Caco-2 (cell line): ENCODE results near the gene CSNK2A2. TPM values are rescaled to one million over a fixed set of nuclear protein-coding genes. Genes with fewer than 3 reads are reported as not detected.

Experiments used
- BruUV-seq: library from RNA; stranded (reverse); fragments of 400-500 nt; replicated peaks from 2 replicates; lab custom pipeline; 2021; lab: Mats Ljungman, UMichigan
- CTCF ChIA-PET: fragments of 300-600 bp; sonication (Branson Sonifier 250); formaldehyde crosslinking; loops from one replicate; lab custom pipeline; 2022; ENCODE audit warnings: antibody characterized with exemption; lab: Charles Lee
- POLR2A ChIA-PET: fragments of 300-600 bp; sonication (Branson Sonifier 250); formaldehyde crosslinking; loops from one replicate; lab custom pipeline; 2022; ENCODE audit warnings: antibody characterized with exemption; lab: Charles Lee
- DNase-seq, 2 experiments: peaks; one replicate each; pipeline versions ENCODE4 v3.0.0 to v3.0.0-alpha.2; 2020 to 2022
- H3K27me3 ChIP-seq: replicated peaks from 2 replicates; pipeline ENCODE4 v1.6.0; 2011; ENCODE audit warnings: low read length; ENCODE audit not compliant: control insufficient read depth, insufficient read depth
- H3K36me3 ChIP-seq: 2 replicates; pipeline ENCODE4 v1.5.1; 2011; ENCODE audit warnings: low read length; ENCODE audit not compliant: control insufficient read depth, insufficient read depth
- H3K4me1 ChIP-seq: fragments of 250-450 bp; sonication (Bioruptor Pico); 2 replicates; pipeline ENCODE4 v1.5.1; 2020; ENCODE audit warnings: mild to moderate bottlenecking
- H3K4me3 ChIP-seq: 2 replicates; pipeline ENCODE4 v1.5.1; 2011; ENCODE audit warnings: low read depth, mild to moderate bottlenecking, control low read depth, low read length
- H3K9me3 ChIP-seq: fragments of 250-450 bp; sonication (Bioruptor Pico); 2 replicates; pipeline ENCODE4 v1.5.1; 2020; ENCODE audit warnings: mild to moderate bottlenecking, moderate library complexity
- H3K27ac Mint-ChIP-seq: one replicate; pipeline ENCODE4 v1.8.0; 2022; ENCODE audit warnings: mixed read lengths; ENCODE audit not compliant: unreplicated experiment
- H3K27me3 Mint-ChIP-seq: one replicate; pipeline ENCODE4 v1.8.0; 2022; ENCODE audit warnings: mixed read lengths; ENCODE audit not compliant: insufficient read depth, unreplicated experiment
- H3K36me3 Mint-ChIP-seq: one replicate; pipeline ENCODE4 v1.8.0; 2022; ENCODE audit warnings: mild to moderate bottlenecking, mixed read lengths; ENCODE audit not compliant: insufficient read depth, unreplicated experiment
- H3K4me1 Mint-ChIP-seq: one replicate; pipeline ENCODE4 v1.8.0; 2022; ENCODE audit warnings: low read depth, mixed read lengths; ENCODE audit not compliant: unreplicated experiment
- H3K4me3 Mint-ChIP-seq: one replicate; pipeline ENCODE4 v1.8.0; 2022; ENCODE audit warnings: mild to moderate bottlenecking, moderate library complexity, mixed read lengths; ENCODE audit not compliant: unreplicated experiment
- H3K9me3 Mint-ChIP-seq: one replicate; pipeline ENCODE4 v1.8.0; 2022; ENCODE audit warnings: mixed read lengths; ENCODE audit not compliant: unreplicated experiment
- CTCF ChIP-seq, 2 experiments: fragments of 200-600 bp in 1 of 2; IDR thresholded peaks; 1 replicate in 1 of 2; 2 replicates in 1 of 2; pipeline versions ENCODE4 v1.5.1 to v1.8.0; 2011 to 2022; ENCODE audit warnings: antibody characterized with exemption in 1 of 2, control low read depth in 1 of 2, inconsistent platforms in 1 of 2, low read depth in 1 of 2, low read length in 1 of 2, mild to moderate bottlenecking in 1 of 2, moderate library complexity in 1 of 2; ENCODE audit not compliant: insufficient read depth in 1 of 2, severe bottlenecking in 1 of 2, unreplicated experiment in 1 of 2
- intact Hi-C: fragments of 100-400 bp; cut with micrococcal nuclease; formaldehyde crosslinking; loops from one replicate; pipeline ENCODE4 v1.10.0; 2022; ENCODE audit not compliant: unreplicated experiment
- total RNA-seq: library from RNA; stranded (reverse); gene quantifications from 2 replicates; pipeline ENCODE4 v1.2.3, GENCODE V29; 2022

CSNK2A2 gene
- total RNA-seq, 1 experiment from 2014 or later, result 181 TPM

- ChIA-PET CTCF (no interaction called here), POLR2A (no interaction called here)
Observed at GRCh38 chr16:58116081-58116480, 81.8 kb downstream of the CSNK2A2 start.

GRCh38 chr16:58114827-58115825 lies 82.8 kb downstream of the CSNK2A2 start:
- no peak overlapping the region for H3K4me3 Mint-ChIP-seq
- H3K4me1 Mint-ChIP-seq, result peaks cover 11% of the 10 kb centered on the region
- H3K9me3 Mint-ChIP-seq, result no peaks in the 10 kb centered on the region
- intact Hi-C loops, result no loop called here
- no peak overlapping the region for H3K4me3 ChIP-seq
- H3K27ac Mint-ChIP-seq, result no peak overlapping the region
- H3K9me3 ChIP-seq, result no peaks in the 10 kb centered on the region
- no TSS peak for BruUV-seq
- ChIA-PET CTCF (interaction anchor here (0.6 kb wide), 1 partner anchor 13 kb away, joined by 3 read pairs; no protein-coding TSS in a partner anchor), POLR2A (no interaction called here)
- no peak for DNase-seq
- peaks cover 6% of the 10 kb centered on the region; the same call in 1 of the 2 replicates for H3K4me1 ChIP-seq
- no peaks in the 10 kb centered on the region for H3K27me3 Mint-ChIP-seq
- H3K36me3 ChIP-seq, result peaks cover 5% of the 10 kb centered on the region
- TF ChIP-seq CTCF (IDR thresholded peaks at IDR 0.05; ENCODE audit: insufficient read depth in 1 of 2, low read depth in 1 of 2, low read length in 1 of 2, severe bottlenecking in 1 of 2, unreplicated experiment in 1 of 2), result no peak
- peaks cover 45% of the 10 kb centered on the region for H3K36me3 Mint-ChIP-seq
- no peaks in the 10 kb centered on the region for H3K27me3 ChIP-seq

More at GRCh38 chr16:58116081-58116480, 81.8 kb downstream of the CSNK2A2 start:
- H3K9me3 ChIP-seq, result no peaks in the 10 kb centered on the region
- H3K4me3 Mint-ChIP-seq, result no peak overlapping the region
- BruUV-seq, result no TSS peak
- H3K36me3 ChIP-seq, result peaks cover 5% of the 10 kb centered on the region
- peaks cover 16% of the 10 kb centered on the region for H3K4me1 ChIP-seq
- intact Hi-C loops, result no loop called here
- H3K9me3 Mint-ChIP-seq, result no peaks in the 10 kb centered on the region
- peaks cover 45% of the 10 kb centered on the region for H3K36me3 Mint-ChIP-seq
- H3K4me3 ChIP-seq, result no peak overlapping the region
- H3K27me3 Mint-ChIP-seq, result no peaks in the 10 kb centered on the region
- no peak for TF ChIP-seq CTCF (IDR thresholded peaks at IDR 0.05; ENCODE audit: insufficient read depth in 1 of 2, low read depth in 1 of 2, low read length in 1 of 2, severe bottlenecking in 1 of 2, unreplicated experiment in 1 of 2)
- H3K4me1 Mint-ChIP-seq, result peaks cover 21% of the 10 kb centered on the region
- DNase-seq, result no peak
- H3K27me3 ChIP-seq, result no peaks in the 10 kb centered on the region
- H3K27ac Mint-ChIP-seq, result no peak overlapping the region

DNA sequence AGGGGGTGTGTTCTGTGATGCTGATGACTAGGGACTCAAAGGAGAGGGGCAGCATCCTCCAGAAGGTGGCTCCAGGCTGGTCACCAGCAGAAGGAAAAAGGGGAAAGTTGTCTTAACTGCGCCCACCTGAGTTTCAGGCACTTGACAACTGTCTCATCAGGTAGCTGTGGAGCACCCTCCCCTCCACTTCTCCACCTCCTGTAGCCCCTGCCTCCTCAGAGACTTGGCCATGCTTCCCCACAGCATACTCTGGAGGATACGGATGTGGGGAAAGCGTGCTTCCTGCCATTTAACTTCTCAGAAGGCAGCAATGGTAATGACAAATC lies 86.6 kb downstream of the CSNK2A2 start:
- intact Hi-C loops, result no loop called here
- H3K36me3 Mint-ChIP-seq, result peaks cover 30% of the 10 kb centered on the region

More for the DNA sequence above, 86.6 kb downstream of the CSNK2A2 start:
- H3K9me3 Mint-ChIP-seq, result no peaks in the 10 kb centered on the region
- no peaks in the 10 kb centered on the region for H3K4me1 Mint-ChIP-seq
- ChIA-PET CTCF (no interaction called here), POLR2A (interaction anchor here (0.8 kb wide), 1 partner anchor 18 kb away, joined by 3 read pairs; the partner anchor contains the start of gene CFAP20)
- Histone ChIP-seq H3K36me3 (peaks cover 5% of the 10 kb centered on the region), H3K4me3 (no peak overlapping the region), H3K4me1 (no peaks in the 10 kb centered on the region), H3K9me3 (no peaks in the 10 kb centered on the region), H3K27me3 (no peaks in the 10 kb centered on the region)
- H3K4me3 Mint-ChIP-seq, result no peak overlapping the region
- H3K27me3 Mint-ChIP-seq, result no peaks in the 10 kb centered on the region
- H3K27ac Mint-ChIP-seq, result no peak overlapping the region
- TF ChIP-seq CTCF (IDR thresholded peaks at IDR 0.05; ENCODE audit: insufficient read depth in 1 of 2, low read depth in 1 of 2, low read length in 1 of 2, severe bottlenecking in 1 of 2, unreplicated experiment in 1 of 2), result no peak
- no TSS peak for BruUV-seq
- no peak for DNase-seq
